Osteoblast (primary cell): ENCODE data around the gene RBKS. TPM values are rescaled to one million over a fixed set of nuclear protein-coding genes. Genes with fewer than 3 reads are reported as not detected.

Experiments
- DNase-seq: peaks from one replicate; pipeline ENCODE4 v3.0.0; 2011; ENCODE audit warnings: low spot score, mixed read lengths; ENCODE audit not compliant: insufficient read length; ENCODE audit errors: missing footprints
- H2AFZ ChIP-seq: 2 replicates; pipeline ENCODE4 v1.6.0; 2011; ENCODE audit warnings: mild to moderate bottlenecking, low read length
- H3K27ac ChIP-seq: 2 replicates; pipeline ENCODE4 v1.5.1; 2011; ENCODE audit warnings: mild to moderate bottlenecking, low read depth, low read length, moderate library complexity
- H3K27me3 ChIP-seq: 2 replicates; pipeline ENCODE4 v1.6.0; 2012; ENCODE audit warnings: mild to moderate bottlenecking, control low read depth, inconsistent platforms, low read length, moderate library complexity; ENCODE audit not compliant: insufficient read depth
- H3K36me3 ChIP-seq: 2 replicates; pipeline ENCODE4 v1.5.1; 2011; ENCODE audit warnings: mild to moderate bottlenecking, low read length, control low read depth, moderate library complexity; ENCODE audit not compliant: insufficient read depth
- H3K4me1 ChIP-seq: 2 replicates; pipeline ENCODE4 v1.5.1; 2011; ENCODE audit warnings: mild to moderate bottlenecking, low read length, control low read depth, moderate library complexity; ENCODE audit not compliant: insufficient read depth
- H3K4me2 ChIP-seq: 2 replicates; pipeline ENCODE4 v1.6.0; 2011; ENCODE audit warnings: mild to moderate bottlenecking, low read length; ENCODE audit not compliant: insufficient read depth
- H3K4me3 ChIP-seq: fragments of 200-600 bp; sonication (generic); 3 replicates; pipeline ENCODE4 v1.5.1; 2012; ENCODE audit warnings: mild to moderate bottlenecking, low read length, inconsistent platforms; ENCODE audit not compliant: insufficient read depth
- H3K79me2 ChIP-seq: 2 replicates; pipeline ENCODE4 v1.6.0; 2012; ENCODE audit warnings: mild to moderate bottlenecking, low read length, control low read depth, inconsistent platforms; ENCODE audit not compliant: insufficient read depth
- H3K9me3 ChIP-seq: 2 replicates; pipeline ENCODE4 v1.5.1; 2011; ENCODE audit warnings: low read depth, low read length, control low read depth
- H4K20me1 ChIP-seq: 2 replicates; pipeline ENCODE4 v1.6.0; 2012; ENCODE audit warnings: mild to moderate bottlenecking, low read length, control low read depth; ENCODE audit not compliant: insufficient read depth
- total RNA-seq: library from RNA; depleted of rRNA; stranded (reverse); fragments of >200 nt; gene quantifications from 2 replicates; pipeline ENCODE4 v1.2.3, GENCODE V29; 2012
- TF ChIP-seq, protein P1 (sequence below): IDR thresholded peaks from 2 replicates; pipeline ENCODE4 v1.5.1; 2011; ENCODE audit warnings: mild to moderate bottlenecking, low read depth, low read length, moderate library complexity; ENCODE audit errors: extremely low read depth

Gene RBKS
- total RNA-seq, 1 donor = 1.1 TPM

DNA sequence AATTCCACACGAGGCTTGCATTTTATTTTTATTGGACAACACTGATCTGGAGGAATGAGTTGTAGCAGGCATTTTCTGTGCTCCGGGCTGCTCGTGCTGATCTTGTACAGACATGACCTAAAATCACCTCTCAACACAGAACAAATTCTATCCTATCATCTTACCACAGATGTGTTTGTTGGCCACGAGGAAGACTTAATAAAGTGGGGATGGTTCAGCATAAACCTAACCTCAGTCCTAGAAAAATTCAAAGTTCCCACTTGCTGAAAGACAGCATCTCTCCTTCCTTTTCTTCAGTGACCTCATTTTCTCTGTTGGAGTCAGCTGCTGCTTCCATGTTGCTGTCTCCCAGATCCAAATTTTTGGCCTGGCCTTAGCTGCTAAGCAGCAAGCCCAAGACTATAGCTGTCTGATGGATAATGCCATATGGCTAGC, 45.3 kb downstream of the RBKS start:
- Histone ChIP-seq H3K4me1 (peaks cover 6% of the 10 kb centered on the region), H3K4me2 (no peak overlapping the region), H4K20me1 (no peaks in the 10 kb centered on the region), H3K27ac (no peak overlapping the region), H2AFZ (peak overlapping the region; percentile 54), H3K36me3 (no peaks in the 10 kb centered on the region), H3K9me3 (no peaks in the 10 kb centered on the region), H3K79me2 (no peaks in the 10 kb centered on the region), H3K4me3 (no peak overlapping the region), H3K27me3 (no peaks in the 10 kb centered on the region)
- peak; percentile 62 for DNase-seq
- TF ChIP-seq, protein P1, sequence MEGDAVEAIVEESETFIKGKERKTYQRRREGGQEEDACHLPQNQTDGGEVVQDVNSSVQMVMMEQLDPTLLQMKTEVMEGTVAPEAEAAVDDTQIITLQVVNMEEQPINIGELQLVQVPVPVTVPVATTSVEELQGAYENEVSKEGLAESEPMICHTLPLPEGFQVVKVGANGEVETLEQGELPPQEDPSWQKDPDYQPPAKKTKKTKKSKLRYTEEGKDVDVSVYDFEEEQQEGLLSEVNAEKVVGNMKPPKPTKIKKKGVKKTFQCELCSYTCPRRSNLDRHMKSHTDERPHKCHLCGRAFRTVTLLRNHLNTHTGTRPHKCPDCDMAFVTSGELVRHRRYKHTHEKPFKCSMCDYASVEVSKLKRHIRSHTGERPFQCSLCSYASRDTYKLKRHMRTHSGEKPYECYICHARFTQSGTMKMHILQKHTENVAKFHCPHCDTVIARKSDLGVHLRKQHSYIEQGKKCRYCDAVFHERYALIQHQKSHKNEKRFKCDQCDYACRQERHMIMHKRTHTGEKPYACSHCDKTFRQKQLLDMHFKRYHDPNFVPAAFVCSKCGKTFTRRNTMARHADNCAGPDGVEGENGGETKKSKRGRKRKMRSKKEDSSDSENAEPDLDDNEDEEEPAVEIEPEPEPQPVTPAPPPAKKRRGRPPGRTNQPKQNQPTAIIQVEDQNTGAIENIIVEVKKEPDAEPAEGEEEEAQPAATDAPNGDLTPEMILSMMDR = no peak

DNA sequence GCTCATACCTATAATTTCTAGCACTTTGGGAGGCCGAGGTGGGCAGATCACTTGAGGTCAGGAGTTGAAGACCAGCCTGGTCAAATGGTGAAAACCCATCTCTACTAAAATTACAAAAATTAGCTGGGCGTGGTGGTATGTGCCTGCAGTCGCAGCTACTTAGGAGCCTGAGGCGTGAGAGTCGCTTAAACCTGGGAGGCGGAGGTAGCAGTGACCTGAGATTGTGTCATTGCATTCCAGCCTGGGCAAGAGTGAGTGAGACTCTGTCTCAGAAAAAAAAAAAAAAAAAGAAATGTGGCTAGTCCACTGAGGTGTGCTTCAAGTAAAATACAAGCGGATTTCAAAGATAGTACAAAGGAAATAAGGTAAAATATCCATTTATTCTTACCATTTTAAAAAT, 46.2 kb downstream of the RBKS start:
- H3K4me1 ChIP-seq = peaks cover 4% of the 10 kb centered on the region
- H3K9me3 ChIP-seq = no peaks in the 10 kb centered on the region
- H3K27ac ChIP-seq = no peak overlapping the region
- TF ChIP-seq, protein P1 = no peak
- no peaks in the 10 kb centered on the region for H3K36me3 ChIP-seq
- no peak overlapping the region for H3K4me2 ChIP-seq
- H4K20me1 ChIP-seq = no peaks in the 10 kb centered on the region
- H2AFZ ChIP-seq = no peak overlapping the region
- no peak for DNase-seq
- H3K27me3 ChIP-seq = no peaks in the 10 kb centered on the region
- no peak overlapping the region for H3K4me3 ChIP-seq
- H3K79me2 ChIP-seq = no peaks in the 10 kb centered on the region

DNA sequence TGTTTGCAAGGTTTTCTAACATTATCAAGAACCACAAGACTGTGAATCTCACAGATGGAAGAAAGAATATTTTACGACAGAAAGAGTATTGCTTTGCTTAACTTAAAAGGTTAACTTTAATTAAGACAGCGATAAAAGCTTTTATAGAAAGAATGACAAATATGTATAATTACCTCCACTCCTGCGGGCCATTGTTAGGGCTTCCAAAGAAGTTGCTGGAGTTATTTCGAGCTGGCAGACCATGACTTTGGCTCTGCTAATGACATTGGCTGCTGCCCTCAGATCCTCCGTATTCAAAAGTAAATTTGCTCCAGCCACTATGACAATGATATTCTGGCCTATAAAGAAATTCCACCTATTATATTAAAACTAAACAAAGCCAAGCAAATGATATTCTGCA, 47.3 kb downstream of the RBKS start:
- Histone ChIP-seq H2AFZ (no peak overlapping the region), H3K36me3 (no peaks in the 10 kb centered on the region), H3K9me3 (no peaks in the 10 kb centered on the region), H3K4me1 (peaks cover 4% of the 10 kb centered on the region), H3K4me3 (no peak overlapping the region), H3K79me2 (no peaks in the 10 kb centered on the region), H3K27ac (no peak overlapping the region), H4K20me1 (no peaks in the 10 kb centered on the region), H3K27me3 (no peaks in the 10 kb centered on the region), H3K4me2 (no peak overlapping the region)
- TF ChIP-seq, protein P1 = no peak
- no peak for DNase-seq

DNA sequence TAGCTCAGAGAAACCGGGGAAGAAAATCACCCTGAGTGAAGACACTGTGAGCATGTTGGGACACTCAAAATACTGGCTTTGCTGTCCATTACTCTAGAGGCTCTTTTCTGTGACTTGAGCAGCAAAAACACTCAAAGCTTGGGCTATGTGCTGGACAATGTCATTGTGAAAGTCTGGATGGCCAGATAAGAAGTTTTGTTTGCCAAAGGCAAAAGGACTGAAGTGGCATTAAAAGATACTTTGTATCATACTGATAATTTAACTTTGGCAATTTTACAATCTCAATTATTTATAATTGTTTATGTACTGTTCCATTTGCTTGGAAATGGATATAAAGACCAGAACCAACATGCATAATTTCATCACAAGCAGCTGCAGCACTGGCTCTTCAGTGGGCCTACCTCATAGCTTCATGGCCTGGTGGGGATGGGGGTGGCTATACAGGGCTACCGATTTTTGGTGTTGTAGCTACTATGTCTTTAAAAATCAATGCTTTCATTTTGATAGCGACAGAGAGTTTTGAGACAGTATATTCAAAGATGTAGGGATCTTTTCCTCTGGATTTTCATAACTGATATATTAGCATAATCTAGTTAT, 51.1 kb downstream of the RBKS start:
- H3K27ac ChIP-seq = no peak overlapping the region
- no peaks in the 10 kb centered on the region for H3K79me2 ChIP-seq
- H3K4me2 ChIP-seq = no peak overlapping the region
- H3K4me3 ChIP-seq = no peak overlapping the region
- TF ChIP-seq, protein P1 = no peak
- H2AFZ ChIP-seq = no peak overlapping the region
- peaks cover under 1% of the 10 kb centered on the region for H3K4me1 ChIP-seq
- no peak for DNase-seq
- no peaks in the 10 kb centered on the region for H4K20me1 ChIP-seq
- no peaks in the 10 kb centered on the region for H3K9me3 ChIP-seq
- H3K27me3 ChIP-seq = no peaks in the 10 kb centered on the region
- no peaks in the 10 kb centered on the region for H3K36me3 ChIP-seq
